H1 (cell line): ENCODE measurements around the gene PHKA2. TPM values are rescaled to one million over a fixed set of nuclear protein-coding genes. Genes with fewer than 3 reads are reported as not detected.

Source experiments
- EGR1 ChIP-seq: IDR thresholded peaks from 2 replicates; pipeline ENCODE4 v1.6.1; 2011; ENCODE audit warnings: low read depth, low read length, borderline replicate concordance
- FOSL1 ChIP-seq: IDR thresholded peaks from 2 replicates; pipeline ENCODE4 v1.6.1; 2011; ENCODE audit warnings: mild to moderate bottlenecking, low read depth, low read length, moderate library complexity; ENCODE audit not compliant: insufficient read depth
- GTF2F1 ChIP-seq: IDR thresholded peaks from 2 replicates; pipeline ENCODE4 v1.6.1; 2012; ENCODE audit warnings: low read depth, low read length, improper control_type of control experiment, borderline replicate concordance
- RAD21 ChIP-seq, 2 experiments: IDR thresholded peaks in 1 of 2; conservative IDR thresholded peaks in 1 of 2; 2 replicates each; pipeline ENCODE4 v1.6.1; 2011; ENCODE audit warnings: low read depth in 2 of 2, low read length in 2 of 2, improper control_type of control experiment in 1 of 2, inconsistent platforms in 1 of 2, mild to moderate bottlenecking in 1 of 2, moderate library complexity in 1 of 2
- SUZ12 ChIP-seq: fragments of 200-600 bp; sonication (generic); IDR thresholded peaks from 2 replicates; pipeline ENCODE4 v1.6.1; 2012; ENCODE audit warnings: mild to moderate bottlenecking, inconsistent platforms, low read length, moderate library complexity, mixed read lengths
- polyA plus RNA-seq, 7 experiments: library from polyadenylated mRNA; depleted of rRNA in 3 of 7; stranded (reverse) in 5 of 7; unstranded in 2 of 7; fragments of >200 nt in 5 of 7; fragments of 200-250 nt in 2 of 7; gene quantifications; 1 replicate in 5 of 7; 2 replicates in 1 of 7; 4 replicates in 1 of 7; pipeline versions ENCODE4 v1.2.1 to v1.2.3, GENCODE V29; 2011 to 2013; ENCODE audit warnings: missing spikeins in 2 of 7, mixed read lengths in 2 of 7
- total RNA-seq: library from RNA; stranded (reverse); fragmentation: NEBNext Ultra II Directional; extraction: Animal tissue kit (Norgen Biotek cat#: 25700); gene quantifications from 2 replicates; pipeline ENCODE4 v1.2.1, GENCODE V29; 2021

Gene PHKA2
- total and polyA plus RNA-seq, 2 of the 8 experiments (the other 6 are each of a cell fraction or from before 2014, with no cell fraction given) = 28.1 to 35.8 TPM

DNA sequence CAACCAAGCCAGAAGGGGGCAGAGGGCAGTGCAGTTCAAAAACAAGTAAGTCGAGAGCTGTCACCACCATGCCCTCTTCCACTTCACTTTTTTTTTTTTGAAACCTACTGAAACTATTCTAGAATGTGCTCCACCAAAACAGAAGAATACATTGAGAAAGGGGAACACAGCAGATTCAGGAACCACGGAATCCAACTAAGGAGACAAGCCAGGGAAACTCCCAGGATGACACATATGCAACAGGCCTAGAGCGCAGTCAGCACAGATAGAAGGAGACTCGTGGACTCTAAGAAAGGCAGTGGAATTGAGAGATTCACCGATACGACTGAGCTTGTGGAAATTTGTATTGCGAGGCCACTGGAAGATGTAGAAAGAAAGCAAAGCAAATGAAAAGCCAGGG lies 66.1 kb downstream of the PHKA2 start (continued):
- TF ChIP-seq GTF2F1 (no peak), FOSL1 (no peak), EGR1 (no peak), RAD21 (IDR thresholded peaks at IDR 0.05 in 1 of 2, conservative IDR thresholded peaks at IDR 0.05 in 1 of 2; ENCODE audit: low read depth in 2 of 2, low read length in 2 of 2) (no peak), SUZ12 (no peak)
